Hindlimb muscle (tissue), 1 donor: ENCODE data around the gene AQP6. TPM values are rescaled to one million over a fixed set of nuclear protein-coding genes. Genes with fewer than 3 reads are reported as not detected.

Source experiments
- DNase-seq: peaks from one replicate; pipeline ENCODE4 v3.0.0-alpha.2; 2013
- polyA plus RNA-seq: library from polyadenylated mRNA; unstranded; fragments of 120-200 nt; gene quantifications from one replicate; pipeline ENCODE4 v1.2.1, GENCODE V29; 2013; ENCODE audit not compliant: insufficient read length

Gene AQP6, protein sequence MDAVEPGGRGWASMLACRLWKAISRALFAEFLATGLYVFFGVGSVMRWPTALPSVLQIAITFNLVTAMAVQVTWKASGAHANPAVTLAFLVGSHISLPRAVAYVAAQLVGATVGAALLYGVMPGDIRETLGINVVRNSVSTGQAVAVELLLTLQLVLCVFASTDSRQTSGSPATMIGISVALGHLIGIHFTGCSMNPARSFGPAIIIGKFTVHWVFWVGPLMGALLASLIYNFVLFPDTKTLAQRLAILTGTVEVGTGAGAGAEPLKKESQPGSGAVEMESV
- 0.09 TPM for polyA plus RNA-seq

- DNase-seq = no peak
Measured at GRCh38 chr12:49972641-49973360, at the start of gene AQP6. Gene AQP6 (plus strand): TSS chr12:49972947. CDS start chr12:49973174, 227 bp downstream.

GRCh38 chr12:49923035-49923644 lies 49.6 kb upstream of the AQP6 start:
- no peak for DNase-seq

DNA sequence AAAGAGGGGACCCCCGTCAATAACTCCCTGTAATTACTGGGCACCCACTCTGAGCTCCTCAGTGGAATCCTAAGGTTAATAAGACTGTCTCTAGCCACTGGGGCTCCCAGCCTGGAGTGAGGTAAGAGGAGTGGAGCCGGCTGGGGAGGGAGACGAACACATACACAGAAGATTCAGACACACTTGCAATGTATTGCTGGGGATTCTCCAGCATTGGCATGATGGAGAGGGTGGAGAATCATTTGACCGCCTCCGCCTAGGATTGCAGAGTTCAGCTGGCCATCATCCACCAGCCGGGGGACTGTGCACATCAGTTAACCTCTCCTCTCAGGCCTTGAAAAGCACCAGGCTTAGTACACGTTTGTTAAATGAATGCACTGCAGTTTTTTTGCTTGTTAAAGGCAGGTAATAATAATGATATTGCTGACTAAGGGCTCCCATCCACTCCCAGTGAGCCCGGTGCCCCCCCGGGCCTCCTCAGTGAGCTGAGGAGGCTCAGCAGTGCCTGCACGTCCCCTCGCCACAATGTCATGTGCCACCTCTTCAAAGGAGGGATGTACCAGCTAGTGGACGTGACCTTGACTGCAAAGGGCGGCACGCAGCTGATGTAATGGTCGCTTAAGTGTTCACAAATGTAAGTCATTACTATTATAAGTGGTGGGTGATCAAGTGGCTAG lies 48.7 kb upstream of the AQP6 start:
- no peak for DNase-seq

- no peak for DNase-seq
Measured at GRCh38 chr12:49924628-49925246, 48.0 kb upstream of the AQP6 start.

DNA sequence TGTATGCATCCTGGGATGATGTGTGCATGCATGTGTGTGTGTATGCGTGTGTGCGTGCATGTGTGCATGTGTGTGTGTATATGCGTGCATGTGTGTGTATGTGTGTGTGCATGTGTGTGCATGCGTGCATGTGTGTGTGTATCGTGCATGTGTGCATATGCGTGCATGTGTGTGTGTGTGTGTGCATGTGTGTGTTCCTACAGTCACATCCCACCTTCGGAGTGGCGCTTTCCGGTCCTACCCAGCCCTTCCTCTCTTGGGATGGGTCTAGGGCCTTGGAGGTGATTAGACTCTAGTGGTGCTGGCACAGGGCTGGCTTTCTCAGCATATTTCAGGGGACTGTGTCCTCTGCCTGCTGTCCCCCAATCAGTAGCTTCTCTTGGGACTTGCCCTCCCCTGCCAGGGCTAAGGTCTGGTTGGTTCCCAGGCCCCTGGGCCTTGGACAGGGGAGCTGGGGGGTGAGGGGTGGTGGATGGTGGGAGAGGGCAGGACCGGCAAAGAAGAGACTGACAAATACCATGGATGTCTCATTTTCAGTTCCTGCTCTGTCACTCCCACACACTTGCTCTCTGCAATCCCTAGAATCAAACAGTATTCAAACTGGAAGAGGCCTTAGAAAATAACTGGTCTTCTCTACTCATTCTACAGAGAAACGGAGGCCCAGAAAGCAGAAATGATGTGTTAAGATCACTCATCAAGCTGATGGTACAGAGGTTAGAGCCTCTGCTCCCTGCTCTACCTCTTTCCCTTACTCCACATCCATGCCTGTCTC lies 47.1 kb upstream of the AQP6 start:
- DNase-seq = no peak

DNA sequence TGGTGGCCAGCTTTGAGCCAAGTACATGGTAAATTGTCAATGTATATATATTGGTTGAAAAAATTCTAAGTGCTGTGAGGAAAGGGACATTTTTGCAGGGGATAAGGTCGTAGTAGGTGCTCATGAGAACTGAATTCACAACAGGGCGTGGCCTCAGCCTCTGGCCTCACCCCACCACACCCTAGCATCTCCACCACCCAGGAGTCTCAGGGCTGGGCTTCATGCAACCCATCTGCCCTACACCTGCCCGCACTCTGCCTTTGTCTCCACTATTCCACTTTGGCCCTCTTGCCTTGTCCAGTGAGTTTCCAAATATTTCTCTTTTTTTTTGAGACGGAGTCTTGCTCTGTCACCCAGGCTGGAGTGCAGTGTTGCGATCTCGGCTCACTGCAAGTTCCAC lies 44.3 kb upstream of the AQP6 start:
- no peak for DNase-seq

DNA sequence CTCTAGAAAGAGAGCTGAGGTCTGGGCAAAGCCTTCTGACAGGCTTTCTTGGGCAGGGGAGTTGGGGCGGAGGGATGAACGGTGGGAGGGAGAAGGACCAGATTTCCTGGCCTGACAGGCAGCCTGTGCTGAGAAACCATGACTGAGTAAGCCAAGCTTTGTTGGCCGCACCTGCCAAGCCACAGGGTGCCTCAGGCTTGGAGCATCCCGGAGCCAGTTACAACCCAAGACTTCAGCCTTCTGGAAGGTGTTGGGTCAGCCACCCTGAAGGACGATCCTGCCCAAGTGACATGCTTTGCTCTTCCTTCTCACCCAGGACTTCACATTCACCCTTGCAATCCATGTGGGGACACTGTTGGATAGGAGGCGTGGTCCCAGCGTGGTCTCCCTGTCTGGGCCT lies 43.2 kb upstream of the AQP6 start:
- no peak for DNase-seq

DNA sequence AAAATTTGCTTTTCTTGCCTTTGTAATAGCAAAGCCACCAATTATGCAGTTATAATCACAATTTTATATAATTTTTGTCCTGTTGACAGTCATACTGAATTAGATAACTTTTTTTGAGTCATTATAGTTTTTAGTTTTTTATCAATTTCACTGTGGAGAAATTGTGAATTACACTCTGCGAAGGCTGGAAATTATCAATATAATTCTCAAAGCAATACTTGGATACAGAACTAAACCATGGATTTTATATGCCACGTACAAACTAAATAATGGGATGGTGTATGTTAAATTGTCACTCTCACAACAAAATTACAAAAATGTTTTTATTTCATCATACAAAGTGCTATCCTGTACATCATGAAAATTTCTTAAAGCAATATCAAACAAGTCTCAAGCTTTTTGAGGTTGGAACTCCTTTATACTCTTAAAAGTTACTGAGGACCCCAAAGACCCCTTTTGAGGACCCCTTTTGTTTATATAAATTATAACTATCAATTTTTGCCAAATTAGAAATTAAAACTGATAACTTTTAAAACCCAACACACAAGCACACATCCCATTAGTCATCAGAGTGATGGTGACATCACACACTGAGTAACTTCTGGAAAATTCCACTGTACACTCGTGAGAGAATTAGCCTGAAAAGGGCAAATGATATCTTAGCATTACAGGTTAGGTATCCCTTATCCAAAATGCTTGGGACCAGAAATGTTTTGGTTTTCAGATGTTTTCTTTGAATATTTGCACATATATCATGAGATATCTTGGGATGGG lies 42.0 kb upstream of the AQP6 start:
- DNase-seq = no peak

DNA sequence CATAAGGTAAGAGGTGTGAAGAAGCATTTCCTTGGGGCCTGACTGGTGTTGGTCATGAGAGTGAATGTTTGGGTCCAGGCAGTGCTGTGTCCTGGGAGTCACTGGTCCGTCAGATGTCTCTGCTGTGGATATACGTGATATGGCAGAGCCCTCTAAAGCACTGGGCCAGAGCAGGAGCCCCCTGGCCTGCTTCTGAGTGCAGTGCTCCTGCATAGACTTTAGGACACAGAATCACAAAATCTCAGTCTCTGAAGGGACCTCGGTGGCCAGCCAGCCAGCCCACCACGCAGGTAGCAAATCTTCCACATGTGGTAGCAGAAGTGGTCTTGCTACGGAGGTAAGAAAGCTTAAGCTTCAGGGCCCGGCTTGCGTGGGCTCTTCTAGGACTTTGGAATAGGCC lies 40.7 kb upstream of the AQP6 start:
- no peak for DNase-seq

DNA sequence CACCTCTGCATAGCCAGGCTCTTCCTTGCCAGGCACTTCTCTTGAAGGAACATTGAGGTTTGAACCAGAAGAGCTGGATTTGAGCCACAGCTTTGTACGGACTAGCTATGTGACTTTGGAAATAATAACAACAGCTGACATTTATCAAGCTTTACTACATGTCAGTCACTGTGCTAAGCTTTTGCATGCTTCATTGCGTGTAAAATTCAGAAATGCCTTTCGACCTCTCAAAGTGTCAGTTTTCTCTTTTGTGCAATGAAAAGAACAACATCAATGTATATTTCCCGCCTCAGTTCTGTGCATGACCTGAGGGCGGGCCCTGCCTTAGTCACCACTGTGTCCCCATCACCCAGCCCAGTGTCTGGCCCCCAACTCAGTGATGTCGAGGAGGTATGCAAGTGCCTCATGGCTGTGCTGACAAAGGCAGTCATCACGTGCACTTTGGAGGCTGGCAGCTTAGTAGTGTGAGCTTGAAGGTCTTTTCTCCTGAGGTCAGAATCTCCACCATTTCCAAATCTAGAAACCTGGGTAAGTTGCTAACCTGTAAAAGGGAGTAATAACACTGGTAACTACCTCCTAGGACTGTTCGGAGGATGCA lies 40.1 kb upstream of the AQP6 start:
- no peak for DNase-seq

DNA sequence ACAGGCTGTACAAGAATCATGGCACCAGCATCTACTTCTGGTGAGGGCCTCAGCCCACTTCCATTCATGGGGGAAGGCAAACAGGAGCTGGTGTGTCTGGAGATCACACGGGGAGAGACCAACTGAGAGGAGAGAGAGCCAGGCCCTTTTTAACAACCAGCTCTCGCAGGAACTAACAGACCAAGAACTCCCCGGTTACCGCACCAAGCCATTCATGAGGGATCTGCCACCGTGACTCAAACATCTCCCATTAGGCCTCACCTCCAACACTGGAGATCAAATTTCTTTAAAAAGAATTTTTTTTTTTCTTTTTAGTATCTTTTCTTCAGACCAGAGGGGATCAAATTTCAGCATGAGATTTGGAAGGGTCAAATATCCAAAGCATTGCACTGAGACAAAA lies 39.0 kb upstream of the AQP6 start:
- no peak for DNase-seq

DNA sequence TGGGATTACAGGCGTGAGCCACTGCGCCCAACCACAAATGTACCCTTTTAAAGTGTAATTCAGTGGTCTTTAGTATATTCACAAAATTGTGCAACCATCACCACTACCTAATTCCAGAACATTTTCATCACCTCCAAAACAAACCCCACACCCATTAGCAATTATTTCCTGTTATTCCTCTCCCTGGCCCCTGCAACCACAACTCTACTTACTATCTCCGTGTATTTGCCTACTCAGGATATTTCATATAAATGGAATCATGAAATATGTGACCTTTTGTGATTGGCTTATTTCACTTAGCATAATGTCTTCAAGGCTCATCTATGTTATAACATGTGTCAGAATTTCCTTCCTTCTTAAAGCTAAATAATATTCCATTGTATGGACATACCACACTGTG lies 38.2 kb upstream of the AQP6 start:
- no peak for DNase-seq

GRCh38 chr12:49936925-49937324 lies 35.8 kb upstream of the AQP6 start:
- no peak for DNase-seq

- no peak for DNase-seq
Measured at GRCh38 chr12:49937639-49938300, 35.0 kb upstream of the AQP6 start.

- DNase-seq = no peak
Measured at GRCh38 chr12:49939307-49939706, 33.4 kb upstream of the AQP6 start.

GRCh38 chr12:49939707-49940106 lies 33.0 kb upstream of the AQP6 start:
- no peak for DNase-seq

GRCh38 chr12:49941556-49942511 lies 30.9 kb upstream of the AQP6 start:
- DNase-seq = no peak

- DNase-seq = no peak
Measured at GRCh38 chr12:49942512-49942893, 30.2 kb upstream of the AQP6 start.
